Right kidney (tissue), 1 donor: ENCODE measurements around the gene SLC2A5.
"Not testable (repeated sequence)": the region's sequence is repeated elsewhere in the genome, so short reads cannot be mapped to it uniquely, and the experiment has no call there.

Experiments used
- DNase-seq: peaks from one replicate; pipeline ENCODE4 v3.0.0-alpha.2; 2016

Gene SLC2A5

GRCh38 chr1:9004700-9005394, 64.6 kb downstream of the SLC2A5 start:
- peak; percentile 53 for DNase-seq

- DNase-seq = no peak
Measured at GRCh38 chr1:9004031-9004699, 65.3 kb downstream of the SLC2A5 start.

GRCh38 chr1:9002215-9002560, 67.2 kb downstream of the SLC2A5 start:
- not testable (repeated sequence) for DNase-seq

GRCh38 chr1:9001534-9002214, 67.8 kb downstream of the SLC2A5 start:
- not testable (repeated sequence) for DNase-seq

GRCh38 chr1:8993962-8994675, 75.3 kb downstream of the SLC2A5 start:
- not testable (repeated sequence) for DNase-seq

GRCh38 chr1:8992936-8993687, 76.3 kb downstream of the SLC2A5 start:
- DNase-seq = no peak

GRCh38 chr1:8989821-8990220, 79.6 kb downstream of the SLC2A5 start:
- no peak for DNase-seq

GRCh38 chr1:8989061-8989460, 80.4 kb downstream of the SLC2A5 start:
- DNase-seq = no peak

GRCh38 chr1:8988618-8988967, 80.8 kb downstream of the SLC2A5 start:
- no peak for DNase-seq

- DNase-seq = peak; percentile 65
Measured at GRCh38 chr1:8987881-8988617, 81.4 kb downstream of the SLC2A5 start.

- no peak for DNase-seq
Measured at GRCh38 chr1:8986814-8987190, 82.6 kb downstream of the SLC2A5 start.

GRCh38 chr1:8985915-8986813, 83.3 kb downstream of the SLC2A5 start:
- no peak for DNase-seq
